Stimulated activated CD4-positive, alpha-beta T cell treated with anti-CD3 and anti-CD28 coated beads, Interleukin-15, amount 100 ng/mL, for 24 hours (primary cell): Measurements from ENCODE around the gene ABHD14A.

Experiments used
- DNase-seq: peaks from one replicate; pipeline ENCODE4 v3.0.0-alpha.2; 2020

ABHD14A gene

GRCh38 chr3:51941798-51942602, 32.9 kb upstream of the ABHD14A start, which contains the start of the genes PARP3 and RRP9:
TSS of gene PARP3 (plus strand) at chr3:51942363. CDS start at chr3:51943356, 993 bp downstream.
TSS of gene RRP9 (minus strand) at chr3:51941904. CDS start at chr3:51941867, 37 bp downstream.
- DNase-seq: peak; percentile 100

GRCh38 chr3:51942603-51943450, 32.0 kb upstream of the ABHD14A start:
- peak; percentile 79 for DNase-seq

GRCh38 chr3:51943451-51944391, 31.1 kb upstream of the ABHD14A start:
- no peak for DNase-seq

DNA sequence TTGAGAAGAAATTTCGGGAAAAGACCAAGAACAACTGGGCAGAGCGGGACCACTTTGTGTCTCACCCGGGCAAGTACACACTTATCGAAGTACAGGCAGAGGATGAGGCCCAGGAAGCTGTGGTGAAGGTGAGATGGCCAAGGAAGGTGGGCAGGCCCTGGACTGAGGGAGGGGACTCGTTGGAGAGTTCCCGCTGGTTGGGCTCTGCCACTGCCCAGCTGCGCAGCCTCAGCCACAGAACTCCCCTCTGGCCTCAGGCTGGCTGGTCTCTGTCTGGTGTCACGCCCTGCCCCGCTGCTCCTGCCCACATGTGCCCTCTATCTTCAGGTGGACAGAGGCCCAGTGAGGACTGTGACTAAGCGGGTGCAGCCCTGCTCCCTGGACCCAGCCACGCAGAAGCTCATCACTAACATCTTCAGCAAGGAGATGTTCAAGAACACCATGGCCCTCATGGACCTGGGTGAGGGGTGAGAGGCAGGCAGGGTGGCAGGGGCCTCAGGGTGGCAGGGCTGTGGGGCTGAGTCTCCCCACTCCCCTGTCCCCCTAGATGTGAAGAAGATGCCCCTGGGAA, 30.3 kb upstream of the ABHD14A start:
- no peak for DNase-seq

DNA sequence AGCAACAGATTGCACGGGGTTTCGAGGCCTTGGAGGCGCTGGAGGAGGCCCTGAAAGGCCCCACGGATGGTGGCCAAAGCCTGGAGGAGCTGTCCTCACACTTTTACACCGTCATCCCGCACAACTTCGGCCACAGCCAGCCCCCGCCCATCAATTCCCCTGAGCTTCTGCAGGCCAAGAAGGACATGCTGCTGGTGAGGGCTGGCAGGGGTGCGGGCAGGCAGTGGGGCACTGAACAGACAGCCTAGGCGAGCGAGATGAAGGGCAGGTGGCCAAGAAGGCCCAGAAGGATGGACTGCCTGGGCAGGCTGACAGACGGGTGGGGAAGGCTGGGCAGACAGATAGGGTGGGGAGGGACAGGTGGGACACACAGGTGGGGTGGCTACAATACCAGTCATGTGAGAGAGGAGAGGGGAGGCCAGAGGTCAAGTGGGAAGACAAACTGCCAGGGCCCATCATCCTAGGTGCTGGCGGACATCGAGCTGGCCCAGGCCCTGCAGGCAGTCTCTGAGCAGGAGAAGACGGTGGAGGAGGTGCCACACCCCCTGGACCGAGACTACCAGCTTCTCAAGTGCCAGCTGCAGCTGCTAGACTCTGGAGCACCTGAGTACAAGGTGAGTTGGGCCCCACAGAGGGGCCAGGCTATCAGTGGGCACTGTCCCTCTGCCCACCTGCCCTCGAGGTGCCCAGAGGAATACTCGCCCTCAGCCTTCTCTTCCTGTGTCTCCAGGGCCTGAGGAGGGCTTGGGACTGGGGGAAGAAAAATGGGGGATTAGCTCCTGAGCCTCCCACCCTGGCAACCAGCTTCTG, 29.6 kb upstream of the ABHD14A start:
- no peak for DNase-seq

DNA sequence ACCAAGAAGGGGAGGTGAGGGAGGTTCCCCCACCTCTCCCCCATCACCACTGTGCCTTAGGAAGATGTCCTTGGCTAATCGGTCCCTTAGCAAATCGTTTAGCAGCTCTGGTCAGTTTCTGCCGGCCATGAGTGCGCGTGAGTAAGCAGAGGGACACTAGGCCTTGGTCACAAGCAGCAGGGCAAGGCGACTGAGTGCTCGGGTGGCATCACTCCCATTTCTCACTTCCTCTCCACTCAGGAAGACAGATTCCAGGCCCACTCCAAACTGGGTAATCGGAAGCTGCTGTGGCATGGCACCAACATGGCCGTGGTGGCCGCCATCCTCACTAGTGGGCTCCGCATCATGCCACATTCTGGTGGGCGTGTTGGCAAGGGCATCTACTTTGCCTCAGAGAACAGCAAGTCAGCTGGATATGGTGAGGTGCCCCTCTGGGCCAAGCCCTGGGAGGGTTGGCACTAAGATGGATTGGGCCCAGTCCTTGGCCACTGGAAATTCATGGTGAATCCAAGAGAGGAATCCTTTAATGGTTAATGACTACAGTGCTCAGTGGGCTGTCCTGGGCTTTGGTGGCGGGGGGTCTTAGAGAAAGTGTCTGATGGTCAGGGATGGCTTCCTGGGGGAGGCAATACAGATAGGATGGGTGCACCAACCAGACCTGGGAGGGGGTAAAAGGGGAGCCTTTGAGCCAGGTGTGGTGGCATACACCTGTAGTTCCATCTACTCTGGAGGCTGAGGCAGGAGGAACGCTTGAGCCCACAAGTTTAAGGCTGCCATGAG, 28.7 kb upstream of the ABHD14A start:
- DNase-seq: no peak

DNA sequence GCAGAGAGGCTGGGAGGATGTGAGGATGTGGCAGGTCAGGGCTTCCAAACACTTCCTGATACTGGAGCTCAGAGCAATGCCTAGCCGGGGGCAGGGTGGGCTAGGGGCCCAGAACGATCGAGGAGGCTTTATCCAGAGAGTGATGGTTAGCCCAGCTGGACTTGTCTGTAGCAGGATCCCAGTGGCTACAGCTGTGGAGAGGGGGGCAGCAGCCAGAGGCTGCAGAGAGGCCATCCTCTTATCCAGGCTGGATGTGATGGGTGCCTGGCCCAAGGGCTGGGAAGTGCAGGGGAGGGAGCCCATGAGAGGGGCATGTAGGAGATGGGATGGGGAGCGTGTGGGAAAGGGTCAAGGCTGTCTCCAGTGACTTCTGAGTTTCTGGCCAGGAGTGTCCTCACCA, 28.1 kb upstream of the ABHD14A start:
- no peak for DNase-seq

- no peak for DNase-seq
These were observed 27.5 kb upstream of the ABHD14A start for GRCh38 chr3:51947215-51947900.

- DNase-seq: no peak
These were observed 26.8 kb upstream of the ABHD14A start for GRCh38 chr3:51948016-51948580.

GRCh38 chr3:51949121-51949520, 25.7 kb upstream of the ABHD14A start:
- no peak for DNase-seq

- no peak for DNase-seq
These were observed 24.0 kb upstream of the ABHD14A start for GRCh38 chr3:51950899-51951298.

DNA sequence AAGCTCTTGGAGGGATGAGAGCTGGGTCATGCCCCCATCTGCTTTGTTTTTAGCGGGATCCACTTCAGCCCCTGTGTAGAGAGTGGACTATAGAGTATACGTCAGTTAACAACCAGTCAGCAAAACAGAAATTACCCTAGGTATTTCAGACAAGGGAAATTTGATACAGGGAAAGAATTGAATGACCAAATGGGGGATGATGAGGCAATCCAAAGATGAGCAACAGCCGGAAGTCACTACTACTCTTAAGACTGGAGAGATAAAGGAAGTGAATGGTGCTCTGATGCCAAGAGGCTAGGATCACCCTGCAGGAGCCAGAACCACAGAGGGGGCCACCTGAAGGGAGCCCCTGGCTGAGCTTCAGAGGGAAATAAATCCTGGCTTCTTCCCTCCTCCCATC, 21.4 kb upstream of the ABHD14A start:
- DNase-seq: no peak

- DNase-seq: no peak
These were observed 20.8 kb upstream of the ABHD14A start for GRCh38 chr3:51954105-51954504.

DNA sequence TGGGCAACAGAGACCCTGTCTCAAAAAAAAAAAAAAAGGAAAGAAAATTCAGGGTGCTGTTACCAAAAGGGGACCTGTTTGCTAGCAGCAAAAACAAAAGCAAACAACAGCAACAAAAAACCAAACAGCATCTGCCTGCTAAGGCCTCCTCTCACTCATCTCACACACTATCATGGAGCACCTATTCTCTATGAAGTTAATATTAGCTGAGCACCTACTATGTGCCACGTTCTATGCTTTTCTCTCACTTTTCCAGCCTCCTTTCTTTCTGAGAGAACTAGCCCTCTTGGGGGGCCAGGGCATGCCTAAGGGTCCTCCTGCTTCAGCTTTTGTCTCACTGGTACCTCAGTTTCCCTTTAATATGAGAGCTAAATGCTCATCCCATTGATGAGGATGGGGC, 20.2 kb upstream of the ABHD14A start:
- DNase-seq: no peak

DNA sequence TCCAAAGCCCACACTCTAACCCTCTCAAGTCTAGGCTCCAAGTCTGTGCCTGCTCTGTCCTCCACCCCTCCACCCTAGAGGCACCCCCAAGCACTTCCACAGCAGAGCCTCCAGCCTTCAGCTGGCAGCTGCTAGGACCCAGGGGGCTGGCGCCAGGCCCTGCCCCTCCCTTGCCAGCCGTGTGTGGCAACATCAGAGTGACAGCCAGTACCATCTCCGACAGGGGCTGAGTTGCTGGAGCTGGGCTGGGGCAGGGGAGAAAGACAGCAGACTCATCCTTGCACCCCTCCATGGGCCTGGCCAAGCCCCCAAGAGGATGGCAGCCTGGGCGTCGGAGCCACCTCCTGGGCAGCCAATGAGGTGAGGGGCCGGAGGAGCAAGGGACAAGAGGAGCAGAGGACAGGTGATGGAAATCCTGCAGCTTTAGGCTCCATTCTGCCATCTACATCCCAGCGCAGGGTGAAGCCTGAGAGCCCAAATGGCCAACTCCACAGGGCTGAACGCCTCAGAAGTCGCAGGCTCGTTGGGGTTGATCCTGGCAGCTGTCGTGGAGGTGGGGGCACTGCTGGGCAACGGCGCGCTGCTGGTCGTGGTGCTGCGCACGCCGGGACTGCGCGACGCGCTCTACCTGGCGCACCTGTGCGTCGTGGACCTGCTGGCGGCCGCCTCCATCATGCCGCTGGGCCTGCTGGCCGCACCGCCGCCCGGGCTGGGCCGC, 19.5 kb upstream of the ABHD14A start, which contains the start of gene GPR62:
Gene GPR62, plus strand, starts transcription at position 207 of the 718 bp plus-strand sequence. Its CDS starts 272 bp downstream, at position 479.
- no peak for DNase-seq

DNA sequence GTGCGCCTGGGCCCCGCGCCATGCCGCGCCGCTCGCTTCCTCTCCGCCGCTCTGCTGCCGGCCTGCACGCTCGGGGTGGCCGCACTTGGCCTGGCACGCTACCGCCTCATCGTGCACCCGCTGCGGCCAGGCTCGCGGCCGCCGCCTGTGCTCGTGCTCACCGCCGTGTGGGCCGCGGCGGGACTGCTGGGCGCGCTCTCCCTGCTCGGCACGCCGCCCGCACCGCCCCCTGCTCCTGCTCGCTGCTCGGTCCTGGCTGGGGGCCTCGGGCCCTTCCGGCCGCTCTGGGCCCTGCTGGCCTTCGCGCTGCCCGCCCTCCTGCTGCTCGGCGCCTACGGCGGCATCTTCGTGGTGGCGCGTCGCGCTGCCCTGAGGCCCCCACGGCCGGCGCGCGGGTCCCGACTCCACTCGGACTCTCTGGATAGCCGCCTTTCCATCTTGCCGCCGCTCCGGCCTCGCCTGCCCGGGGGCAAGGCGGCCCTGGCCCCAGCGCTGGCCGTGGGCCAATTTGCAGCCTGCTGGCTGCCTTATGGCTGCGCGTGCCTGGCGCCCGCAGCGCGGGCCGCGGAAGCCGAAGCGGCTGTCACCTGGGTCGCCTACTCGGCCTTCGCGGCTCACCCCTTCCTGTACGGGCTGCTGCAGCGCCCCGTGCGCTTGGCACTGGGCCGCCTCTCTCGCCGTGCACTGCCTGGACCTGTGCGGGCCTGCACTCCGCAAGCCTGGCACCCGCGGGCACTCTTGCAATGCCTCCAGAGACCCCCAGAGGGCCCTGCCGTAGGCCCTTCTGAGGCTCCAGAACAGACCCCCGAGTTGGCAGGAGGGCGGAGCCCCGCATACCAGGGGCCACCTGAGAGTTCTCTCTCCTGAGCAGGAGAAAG, 18.7 kb upstream of the ABHD14A start:
- peak; percentile 58 for DNase-seq

DNA sequence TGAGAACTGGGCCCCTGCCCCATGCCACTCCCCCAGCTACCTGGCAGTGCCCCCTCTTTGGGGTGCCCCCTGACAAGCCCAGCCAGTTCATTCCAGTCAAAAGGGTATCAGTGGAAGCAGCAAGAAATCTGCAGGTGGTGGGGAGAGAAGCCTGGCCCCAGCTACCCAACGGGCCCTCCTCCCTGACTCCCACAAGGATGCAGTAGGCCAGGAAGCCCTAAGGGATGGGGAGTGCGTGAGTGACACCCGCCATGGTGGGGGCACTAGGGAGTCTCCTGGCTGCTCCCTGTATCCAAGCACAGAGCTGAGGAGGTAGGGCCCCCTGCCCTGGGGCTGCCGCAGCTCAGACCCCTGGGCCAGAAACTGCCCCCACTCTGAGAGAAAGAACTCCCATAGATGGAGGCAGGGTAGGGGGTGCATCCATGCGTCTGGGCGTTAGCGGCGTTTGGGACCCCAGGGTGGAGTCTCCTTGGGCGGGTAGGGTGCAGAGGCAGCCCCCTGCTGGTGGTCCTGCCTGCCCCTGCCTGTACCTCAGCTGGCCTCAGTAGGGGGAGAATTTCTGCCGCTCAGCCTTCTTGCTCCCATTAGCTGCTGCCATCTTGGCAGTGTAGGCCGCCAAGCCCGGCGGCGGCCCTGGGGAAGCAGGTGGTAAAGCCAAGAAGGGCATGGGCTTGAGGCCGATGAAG, 17.2 kb upstream of the ABHD14A start:
- DNase-seq: no peak
